Measurements from ENCODE around the gene COL5A1.

COL5A1 gene

DNA sequence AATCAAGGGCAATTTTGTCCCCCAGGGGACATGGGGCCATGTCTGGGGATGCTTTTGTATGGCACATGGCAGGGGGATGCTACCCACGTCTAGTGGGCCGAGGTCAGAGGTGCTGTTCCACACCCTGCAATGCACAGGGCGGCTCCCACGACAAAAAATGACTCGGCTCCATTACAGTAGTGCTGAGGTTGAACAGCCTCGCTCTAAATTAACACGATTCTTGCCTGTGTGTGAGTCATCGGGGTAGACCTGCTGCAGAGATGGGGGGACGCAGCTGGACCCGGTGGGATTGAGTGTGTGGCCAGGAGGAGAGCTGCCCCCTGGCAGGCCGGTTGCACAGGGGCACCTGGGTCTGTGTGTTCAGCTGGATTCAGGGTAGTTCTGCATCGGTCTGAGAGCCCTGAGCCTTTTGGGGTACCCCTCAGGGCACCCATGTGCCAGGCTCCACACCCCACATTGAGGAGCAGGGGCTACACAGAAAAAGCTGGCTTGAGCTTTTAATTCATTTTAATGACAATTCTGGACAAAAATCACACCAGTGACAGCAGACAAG, 20.0 kb upstream of the COL5A1 start:
- TF ChIP-seq, protein P1, sequence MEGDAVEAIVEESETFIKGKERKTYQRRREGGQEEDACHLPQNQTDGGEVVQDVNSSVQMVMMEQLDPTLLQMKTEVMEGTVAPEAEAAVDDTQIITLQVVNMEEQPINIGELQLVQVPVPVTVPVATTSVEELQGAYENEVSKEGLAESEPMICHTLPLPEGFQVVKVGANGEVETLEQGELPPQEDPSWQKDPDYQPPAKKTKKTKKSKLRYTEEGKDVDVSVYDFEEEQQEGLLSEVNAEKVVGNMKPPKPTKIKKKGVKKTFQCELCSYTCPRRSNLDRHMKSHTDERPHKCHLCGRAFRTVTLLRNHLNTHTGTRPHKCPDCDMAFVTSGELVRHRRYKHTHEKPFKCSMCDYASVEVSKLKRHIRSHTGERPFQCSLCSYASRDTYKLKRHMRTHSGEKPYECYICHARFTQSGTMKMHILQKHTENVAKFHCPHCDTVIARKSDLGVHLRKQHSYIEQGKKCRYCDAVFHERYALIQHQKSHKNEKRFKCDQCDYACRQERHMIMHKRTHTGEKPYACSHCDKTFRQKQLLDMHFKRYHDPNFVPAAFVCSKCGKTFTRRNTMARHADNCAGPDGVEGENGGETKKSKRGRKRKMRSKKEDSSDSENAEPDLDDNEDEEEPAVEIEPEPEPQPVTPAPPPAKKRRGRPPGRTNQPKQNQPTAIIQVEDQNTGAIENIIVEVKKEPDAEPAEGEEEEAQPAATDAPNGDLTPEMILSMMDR (IDR thresholded peaks at IDR 0.05; ENCODE audit: borderline replicate concordance, control extremely low read depth, extremely low read depth, insufficient read depth, missing control alignments): no peak
- in situ Hi-C loops (cut with MboI; ENCODE audit: low sequenced_read_pairs, unreplicated experiment): no loop called here
- DNase-seq (ENCODE audit: low spot score): no peak

GRCh38 chr9:134622896-134623257, 18.7 kb upstream of the COL5A1 start:
- in situ Hi-C loops (cut with MboI; ENCODE audit: low sequenced_read_pairs, unreplicated experiment): no loop called here
- DNase-seq (ENCODE audit: low spot score): no peak

GRCh38 chr9:134623258-134624066, 18.1 kb upstream of the COL5A1 start:
- in situ Hi-C loops (cut with MboI; ENCODE audit: low sequenced_read_pairs, unreplicated experiment): no loop called here
- no peak for DNase-seq (ENCODE audit: low spot score)
- TF ChIP-seq, protein P1 (IDR thresholded peaks at IDR 0.05; ENCODE audit: borderline replicate concordance, control extremely low read depth, extremely low read depth, insufficient read depth, missing control alignments): no peak

More at GRCh38 chr9:134622896-134623257, 18.7 kb upstream of the COL5A1 start:
- TF ChIP-seq, protein P1 (IDR thresholded peaks at IDR 0.05; ENCODE audit: borderline replicate concordance, control extremely low read depth, extremely low read depth, insufficient read depth, missing control alignments): no peak

DNA sequence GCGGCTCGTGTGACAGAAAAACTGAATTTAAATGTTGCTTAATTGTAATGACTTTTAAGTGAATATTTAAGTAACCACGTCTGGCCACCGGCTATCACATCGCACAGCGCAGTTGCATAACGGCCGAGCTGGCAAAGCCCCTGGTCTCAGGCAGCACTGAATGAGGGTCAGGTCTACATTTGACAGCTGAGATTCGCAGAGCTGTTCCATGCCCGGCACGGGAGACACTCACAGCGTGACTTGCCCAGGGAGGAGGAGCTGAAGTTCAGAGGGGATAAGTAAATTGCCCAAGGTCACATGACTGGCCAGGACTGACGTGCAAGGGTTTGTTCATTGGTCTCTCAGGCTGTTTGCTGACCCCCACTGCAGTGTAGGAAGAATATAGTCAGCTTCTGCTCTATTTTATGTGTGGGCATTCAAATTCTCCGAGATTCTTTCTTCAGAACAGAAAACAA, 17.4 kb upstream of the COL5A1 start:
- no peak for DNase-seq (ENCODE audit: low spot score)
- in situ Hi-C loops (cut with MboI; ENCODE audit: low sequenced_read_pairs, unreplicated experiment): no loop called here
- TF ChIP-seq, protein P1 (IDR thresholded peaks at IDR 0.05; ENCODE audit: borderline replicate concordance, control extremely low read depth, extremely low read depth, insufficient read depth, missing control alignments): no peak

GRCh38 chr9:134624621-134625181, 16.9 kb upstream of the COL5A1 start:
- in situ Hi-C loops (cut with MboI; ENCODE audit: low sequenced_read_pairs, unreplicated experiment): no loop called here
- no peak for DNase-seq (ENCODE audit: low spot score)
- TF ChIP-seq, protein P1 (IDR thresholded peaks at IDR 0.05; ENCODE audit: borderline replicate concordance, control extremely low read depth, extremely low read depth, insufficient read depth, missing control alignments): no peak

DNA sequence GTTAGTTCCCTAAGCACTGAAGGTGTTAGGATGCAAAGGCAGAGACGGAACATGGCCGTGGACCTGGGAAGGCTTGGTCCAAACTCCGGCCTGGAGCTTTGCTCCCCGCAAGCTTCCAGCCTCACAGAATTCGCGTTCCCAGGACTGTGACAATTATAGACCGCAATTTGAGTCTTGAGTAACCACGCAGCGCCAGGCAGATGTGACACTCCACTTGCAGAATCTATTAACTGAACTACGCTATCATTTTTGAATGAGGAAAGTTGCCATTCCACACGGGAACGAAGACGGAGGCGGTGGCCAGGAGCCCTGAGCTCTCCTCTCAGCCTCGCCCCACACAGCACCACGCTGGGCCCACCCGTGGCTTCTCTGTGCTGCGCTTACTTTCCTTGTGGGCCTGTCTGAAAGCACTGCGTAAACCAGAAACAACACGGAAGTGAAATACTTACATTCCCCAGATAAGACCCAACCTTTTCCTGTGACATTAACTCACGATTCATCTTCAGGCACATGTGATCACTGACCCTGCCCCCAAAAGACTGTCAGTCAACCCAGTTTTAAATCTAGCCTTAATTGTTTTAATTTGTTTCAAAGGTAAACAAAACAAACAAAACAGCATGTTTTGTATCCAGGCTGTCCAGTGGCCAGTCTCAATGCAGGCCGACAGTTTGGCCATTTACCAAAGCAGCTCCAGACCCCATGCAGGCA, 16.1 kb upstream of the COL5A1 start:
- TF ChIP-seq, protein P1 (IDR thresholded peaks at IDR 0.05; ENCODE audit: borderline replicate concordance, control extremely low read depth, extremely low read depth, insufficient read depth, missing control alignments): no peak
- no peak for DNase-seq (ENCODE audit: low spot score)
- in situ Hi-C loops (cut with MboI; ENCODE audit: low sequenced_read_pairs, unreplicated experiment): no loop called here

Measured in GM13976 (cell line).